Endothelial cell of umbilical vein (primary cell): Measurements from ENCODE around the gene RESP18. TPM values are rescaled to one million over a fixed set of nuclear protein-coding genes. Genes with fewer than 3 reads are reported as not detected.

ENCODE experiments used
- BruUV-seq: library from RNA; stranded (reverse); fragments of 400-500 nt; replicated peaks from 2 replicates; lab custom pipeline; 2021; lab: Mats Ljungman, UMichigan
- CTCF ChIA-PET: fragments of 300-600, 350-600 bp; sonication (Branson Sonifier 250); formaldehyde crosslinking; loops from one replicate; lab custom pipeline; 2021; ENCODE audit warnings: antibody characterized with exemption, inconsistent platforms; lab: Charles Lee
- POLR2A ChIA-PET: fragments of 300-600, 350-600 bp; sonication (Branson Sonifier 250); formaldehyde crosslinking; loops from one replicate; lab custom pipeline; 2021; ENCODE audit warnings: antibody characterized with exemption, inconsistent platforms; lab: Charles Lee
- DNase-seq: peaks from one replicate; pipeline ENCODE4 v3.0.0-alpha.2; 2011; ENCODE audit warnings: low read depth, low spot score
- FAIRE-seq: peaks from 2 replicates; lab custom pipeline; 2011; peaks lifted over from hg19 to GRCh38; lab: Jason Lieb, UNC
- H2AFZ ChIP-seq: 2 replicates; pipeline ENCODE4 v1.6.0; 2012; ENCODE audit warnings: low read depth, low read length, control low read depth, inconsistent platforms
- H3K27ac ChIP-seq: 2 replicates; pipeline ENCODE4 v1.5.1; 2011; ENCODE audit warnings: low read depth, mild to moderate bottlenecking, control low read depth, low read length, moderate library complexity; ENCODE audit not compliant: insufficient read depth
- H3K27me3 ChIP-seq, 2 experiments: 2 replicates each; pipeline versions ENCODE4 v1.6.0 to v1.6.1; 2011; ENCODE audit warnings: low read length in 2 of 2, mixed read lengths in 1 of 2; ENCODE audit not compliant: control insufficient read depth in 2 of 2, insufficient read depth in 2 of 2
- H3K36me3 ChIP-seq, 2 experiments: 2 replicates in 1 of 2; 3 replicates in 1 of 2; pipeline ENCODE4 v1.5.1; 2011; ENCODE audit warnings: low read length in 2 of 2, mild to moderate bottlenecking in 1 of 2, moderate library complexity in 1 of 2; ENCODE audit not compliant: control insufficient read depth in 2 of 2, insufficient read depth in 2 of 2; ENCODE audit errors: extremely low read depth in 1 of 2
- H3K4me1 ChIP-seq: 3 replicates; pipeline ENCODE4 v1.5.1; 2011; ENCODE audit warnings: mild to moderate bottlenecking, low read length; ENCODE audit not compliant: control insufficient read depth, insufficient read depth; ENCODE audit errors: extremely low read depth
- H3K4me2 ChIP-seq: 2 replicates; pipeline ENCODE4 v1.6.1; 2011; ENCODE audit warnings: low read length, control low read depth, mixed read lengths; ENCODE audit not compliant: insufficient read depth
- H3K4me3 ChIP-seq, 3 experiments: fragments of 200-600 bp in 1 of 3; sonication (generic), shearing (Covaris generic) in 1 of 3; replicated peaks in 1 of 3; 2 replicates each; pipeline ENCODE4 v1.5.1; 2011 to 2016; ENCODE audit warnings: control low read depth in 3 of 3, low read length in 3 of 3, mild to moderate bottlenecking in 2 of 3, inconsistent platforms in 1 of 3, low read depth in 1 of 3, moderate library complexity in 1 of 3; ENCODE audit not compliant: insufficient read depth in 1 of 3
- H3K79me2 ChIP-seq: 2 replicates; pipeline ENCODE4 v1.6.0; 2012; ENCODE audit warnings: low read length, inconsistent platforms; ENCODE audit not compliant: control insufficient read depth, insufficient read depth
- H3K9ac ChIP-seq: replicated peaks from 2 replicates; pipeline ENCODE3; 2011; ENCODE audit warnings: low read length, control low read depth; ENCODE audit not compliant: insufficient read depth; ENCODE audit errors: extremely low read depth
- H3K9me1 ChIP-seq: replicated peaks from 3 replicates; pipeline ENCODE4 v1.6.0; 2011; ENCODE audit warnings: mild to moderate bottlenecking, low read length; ENCODE audit not compliant: control insufficient read depth, insufficient read depth; ENCODE audit errors: extremely low read depth
- H3K9me3 ChIP-seq: replicated peaks from 2 replicates; pipeline ENCODE4 v1.5.1; 2012; ENCODE audit warnings: low read length, inconsistent platforms; ENCODE audit not compliant: control insufficient read depth, insufficient read depth
- H4K20me1 ChIP-seq: replicated peaks from 2 replicates; pipeline ENCODE3; 2011; ENCODE audit warnings: mild to moderate bottlenecking, low read length; ENCODE audit not compliant: control insufficient read depth, insufficient read depth; ENCODE audit errors: extremely low read depth
- CTCF ChIP-seq, 2 donors: IDR thresholded peaks; 1 replicate in 1 of 2; 2 replicates in 1 of 2; pipeline ENCODE4 v1.5.1; 2011; ENCODE audit warnings: low read length in 2 of 2, mild to moderate bottlenecking in 2 of 2, moderate library complexity in 2 of 2, control low read depth in 1 of 2, inconsistent platforms in 1 of 2, low read depth in 1 of 2; ENCODE audit not compliant: insufficient read depth in 1 of 2; ENCODE audit errors: extremely low read depth in 1 of 2
- EZH2 ChIP-seq: IDR thresholded peaks from 2 replicates; pipeline ENCODE4 v1.6.1; 2012; ENCODE audit warnings: borderline replicate concordance, low read depth, mild to moderate bottlenecking, moderate library complexity, low read length, inconsistent platforms; ENCODE audit not compliant: severe bottlenecking
- FOS ChIP-seq: IDR thresholded peaks from 2 replicates; pipeline ENCODE4 v1.6.1; 2011; ENCODE audit warnings: mild to moderate bottlenecking, low read length, moderate library complexity, borderline replicate concordance; ENCODE audit not compliant: insufficient read depth
- JUN ChIP-seq: IDR thresholded peaks from 2 replicates; pipeline ENCODE4 v1.6.1; 2011; ENCODE audit warnings: borderline replicate concordance, low read depth; ENCODE audit not compliant: insufficient read length, insufficient read depth
- MAX ChIP-seq: IDR thresholded peaks from 2 replicates; pipeline ENCODE4 v1.6.1; 2011; ENCODE audit not compliant: insufficient read depth, insufficient read length
- MYC ChIP-seq: IDR thresholded peaks from one replicate; pipeline ENCODE4 v1.6.1; 2011; ENCODE audit warnings: mild to moderate bottlenecking, low read depth, low read length
- POLR2A ChIP-seq: IDR thresholded peaks from 2 replicates; pipeline ENCODE4 v1.6.1; 2012; ENCODE audit warnings: low read depth, mild to moderate bottlenecking, control low read depth, low read length
- POLR2AphosphoS5 ChIP-seq: IDR thresholded peaks from 2 replicates; pipeline ENCODE4 v1.6.1; 2012; ENCODE audit warnings: low read depth, mild to moderate bottlenecking, control low read depth, low read length, moderate library complexity; ENCODE audit not compliant: insufficient read depth
- dilution Hi-C: fragments of 300-500 bp; cut with MboI; formaldehyde crosslinking; loops from one replicate; pipeline ENCODE4 v1.15.0; 2019; ENCODE audit warnings: low sequenced_read_pairs; ENCODE audit not compliant: extremely low pct_ligation_motif_present
- intact Hi-C: fragments of 100-400 bp; cut with micrococcal nuclease; formaldehyde crosslinking; loops from one replicate; pipeline ENCODE4 v1.10.0; 2022
- polyA plus RNA-seq, 4 experiments: library from polyadenylated mRNA; depleted of rRNA in 3 of 4; stranded (reverse) in 3 of 4; unstranded in 1 of 4; fragments of >200 nt; gene quantifications; 2 replicates each; pipeline versions ENCODE4 v1.2.1 to v1.2.3, GENCODE V29; 2011 to 2012; ENCODE audit warnings: missing spikeins in 1 of 4
- total RNA-seq: library from RNA; stranded (reverse); gene quantifications from 2 replicates; pipeline ENCODE4 v1.2.3, GENCODE V29; 2021

Gene RESP18
- total and polyA plus RNA-seq, 2 donors (not counting 3 experiments of a cell fraction or from before 2014, with no cell fraction given), result not detected

GRCh38 chr2:219278655-219279150 lies 53.8 kb downstream of the RESP18 start:
- Histone ChIP-seq H3K4me3 (peak overlapping the region in 2 of 3 experiments; percentile 17 to 47), H3K27ac (peak overlapping the region; percentile 81), H3K79me2 (no peaks in the 10 kb centered on the region), H3K27me3 (no peaks in the 10 kb centered on the region), H2AFZ (peak overlapping the region; percentile 79), H3K9me1 (no peaks in the 10 kb centered on the region), H3K36me3 (peaks cover 0 to 9% of the 10 kb centered on the region in 2 experiments), H3K4me1 (peaks cover 17% of the 10 kb centered on the region), H4K20me1 (no peaks in the 10 kb centered on the region), H3K9me3 (no peaks in the 10 kb centered on the region), H3K4me2 (peak overlapping the region; percentile 37), H3K9ac (peak overlapping the region; percentile 60)
- FAIRE-seq (no peak), DNase-seq (no peak)
- dilution Hi-C loops (no loop called here), intact Hi-C loops (loop anchor here (1.0 to 5.0 kb wide), 9 partner anchors 16 to 118 kb away; partner anchors contain the start of genes ABCB6, DNPEP, GLB1L and NHEJ1)
- ChIA-PET POLR2A (interaction anchor here (0.6 to 1.9 kb wide), 5 partner anchors 24 to 109 kb away, joined by 3 to 6 read pairs (median 3); partner anchors contain the start of genes DNPEP, GLB1L and STK16), CTCF (interaction anchor here (0.6 to 12.6 kb wide), 19 partner anchors 10 to 299 kb away, joined by 3 to 253 read pairs (median 4); partner anchors contain the start of genes ABCB6, ANKZF1, ATG9A and CNPPD1)
- TF ChIP-seq FOS, result peak; percentile 72
- TF ChIP-seq POLR2AphosphoS5, result no peak
- TF ChIP-seq POLR2A, result no peak
- TF ChIP-seq JUN, result no peak
- TSS peak; percentile 83 for BruUV-seq

- no peaks in the 10 kb centered on the region for H3K9me3 ChIP-seq
- dilution Hi-C loops, result no loop called here
- H3K9ac ChIP-seq, result peak overlapping the region; percentile 60
- peaks cover 0 to 6% of the 10 kb centered on the region in 2 experiments for H3K36me3 ChIP-seq
- peak overlapping the region; percentile 79 for H2AFZ ChIP-seq
- peak overlapping the region; percentile 37 for H3K4me2 ChIP-seq
- peak; percentile 75 for DNase-seq
- no peaks in the 10 kb centered on the region for H3K27me3 ChIP-seq
- intact Hi-C loops, result loop anchor here (1.0 to 5.0 kb wide), 2 partner anchors 49 to 109 kb away; partner anchors contain the start of genes ANKZF1, ATG9A and DNPEP
- no peak overlapping the region for H3K4me3 ChIP-seq
- CTCF ChIA-PET, result interaction anchor here (0.6 to 12.6 kb wide), 16 partner anchors 11 to 298 kb away, joined by 3 to 253 read pairs (median 4); partner anchors contain the start of genes ABCB6, ANKZF1, ATG9A and CNPPD1
- peak overlapping the region; percentile 81 for H3K27ac ChIP-seq
- H3K4me1 ChIP-seq, result peaks cover 17% of the 10 kb centered on the region
- POLR2A ChIA-PET, result interaction anchor here (0.6 to 1.1 kb wide), 2 partner anchors 23 to 26 kb away, joined by 3 to 4 read pairs; no protein-coding TSS in a partner anchor
- BruUV-seq, result no TSS peak
- no peaks in the 10 kb centered on the region for H4K20me1 ChIP-seq
- TF ChIP-seq EZH2 (no peak), MYC (no peak), JUN (no peak), POLR2A (no peak), FOS (no peak), CTCF (IDR thresholded peaks at IDR 0.05; ENCODE audit: extremely low read depth in 1 of 2, insufficient read depth in 1 of 2, low read depth in 1 of 2, low read length in 2 of 2) (peak; percentile 98), POLR2AphosphoS5 (no peak), MAX (no peak)
- peak; percentile 96 for FAIRE-seq
- H3K9me1 ChIP-seq, result no peaks in the 10 kb centered on the region
- H3K79me2 ChIP-seq, result no peaks in the 10 kb centered on the region
These were observed 54.6 kb downstream of the RESP18 start for GRCh38 chr2:219277703-219278654.
